HEK293 (cell line): ENCODE measurements around the gene EPHX1.
A peak's percentile ranks its signal among the peaks of the same experiment; 100 is the strongest.

Source experiments
- CTCF ChIA-PET: fragments of 350-600 bp; formaldehyde crosslinking; extraction: SDS; loops from one replicate; lab custom pipeline; 2021; ENCODE audit warnings: antibody characterized with exemption; lab: Yijun Ruan, JAX
- POLR2A ChIA-PET: fragments of 300-600 bp; formaldehyde crosslinking; extraction: SDS; loops from one replicate; lab custom pipeline; 2020; ENCODE audit warnings: antibody characterized with exemption, inconsistent platforms; lab: Yijun Ruan, JAX
- H3K27ac ChIP-seq: fragments of 200-500 bp; sonication (Bioruptor generic); 2 replicates; pipeline ENCODE4 v1.5.1; 2014; ENCODE audit warnings: low read depth, low read length, control low read depth, inconsistent platforms; ENCODE audit errors: extremely low read depth
- H3K36me3 ChIP-seq, 2 experiments: fragments of 200-500 bp in 1 of 2; sonication (Bioruptor generic) in 1 of 2; 1 replicate in 1 of 2; 2 replicates in 1 of 2; pipeline ENCODE4 v1.5.1; 2014 to 2017; ENCODE audit warnings: inconsistent platforms in 2 of 2, low read length in 2 of 2; ENCODE audit not compliant: control insufficient read depth in 2 of 2, insufficient read depth in 1 of 2
- H3K4me1 ChIP-seq: fragments of 200-500 bp; sonication (Bioruptor generic); 2 replicates; pipeline ENCODE4 v1.5.1; 2014; ENCODE audit warnings: mild to moderate bottlenecking, low read length, inconsistent platforms; ENCODE audit not compliant: control insufficient read depth, insufficient read depth
- H3K4me3 ChIP-seq: 2 replicates; pipeline ENCODE4 v1.5.1; 2011; ENCODE audit warnings: low read depth, mild to moderate bottlenecking, control low read depth, low read length, moderate library complexity
- H3K9me3 ChIP-seq: fragments of 200-500 bp; sonication (Bioruptor generic); 2 replicates; pipeline ENCODE4 v1.5.1; 2014; ENCODE audit warnings: low read depth, low read length, inconsistent platforms; ENCODE audit not compliant: control insufficient read depth, insufficient read depth
- ATF2 ChIP-seq: fragments of 450-650 bp; formaldehyde crosslinking; IDR thresholded peaks from 2 replicates; pipeline ENCODE4 v1.5.1; 2016; ENCODE audit warnings: missing biosample characterization, missing genetic modification characterization, low read depth
- CTCF ChIP-seq: fragments of 450-650 bp; formaldehyde crosslinking; IDR thresholded peaks from 2 replicates; pipeline ENCODE4 v1.5.1; 2016; ENCODE audit warnings: missing biosample characterization, missing genetic modification characterization
- GLI4 ChIP-seq: fragments of 450-650 bp; formaldehyde crosslinking; IDR thresholded peaks from 2 replicates; pipeline ENCODE4 v1.5.1; 2016; ENCODE audit warnings: missing biosample characterization, missing genetic modification characterization
- INSM2 ChIP-seq: fragments of 450-650 bp; formaldehyde crosslinking; IDR thresholded peaks from 2 replicates; pipeline ENCODE4 v1.5.1; 2016; ENCODE audit warnings: missing biosample characterization, missing genetic modification characterization
- PRDM4 ChIP-seq: fragments of 450-650 bp; formaldehyde crosslinking; IDR thresholded peaks from 2 replicates; pipeline ENCODE4 v1.5.1; 2017; ENCODE audit warnings: missing biosample characterization, missing genetic modification characterization
- SCRT1 ChIP-seq: fragments of 450-650 bp; formaldehyde crosslinking; IDR thresholded peaks from 2 replicates; pipeline ENCODE4 v1.5.1; 2016; ENCODE audit warnings: missing biosample characterization, missing genetic modification characterization, borderline replicate concordance
- TCF7L2 ChIP-seq: IDR thresholded peaks from 2 replicates; pipeline ENCODE4 v1.6.1; 2011; ENCODE audit warnings: low read depth, mild to moderate bottlenecking, inconsistent platforms, low read length, moderate library complexity, borderline replicate concordance
- ZBTB10 ChIP-seq: fragments of 450-650 bp; formaldehyde crosslinking; IDR thresholded peaks from 2 replicates; pipeline ENCODE4 v1.5.1; 2016; ENCODE audit warnings: missing biosample characterization, missing genetic modification characterization
- ZNF10 ChIP-seq: fragments of 450-650 bp; formaldehyde crosslinking; IDR thresholded peaks from 2 replicates; pipeline ENCODE4 v1.5.1; 2017; ENCODE audit warnings: missing biosample characterization, missing genetic modification characterization
- ZNF121 ChIP-seq: fragments of 450-650 bp; formaldehyde crosslinking; IDR thresholded peaks from 2 replicates; pipeline ENCODE4 v1.5.1; 2016; ENCODE audit warnings: missing biosample characterization, missing genetic modification characterization
- ZNF184 ChIP-seq: fragments of 450-650 bp; IDR thresholded peaks from 2 replicates; pipeline ENCODE4 v1.5.1; 2018; ENCODE audit warnings: missing biosample characterization, mild to moderate bottlenecking, missing genetic modification characterization
- ZNF202 ChIP-seq: fragments of 450-650 bp; formaldehyde crosslinking; IDR thresholded peaks from 2 replicates; pipeline ENCODE4 v1.5.1; 2016; ENCODE audit warnings: missing biosample characterization, missing genetic modification characterization, borderline replicate concordance
- ZNF280D ChIP-seq: fragments of 450-650 bp; formaldehyde crosslinking; IDR thresholded peaks from 2 replicates; pipeline ENCODE4 v1.5.1; 2016; ENCODE audit warnings: missing biosample characterization, missing genetic modification characterization
- ZNF354C ChIP-seq: fragments of 450-650 bp; formaldehyde crosslinking; IDR thresholded peaks from 2 replicates; pipeline ENCODE4 v1.5.1; 2016; ENCODE audit warnings: missing biosample characterization, missing genetic modification characterization, low read depth, borderline replicate concordance
- ZNF394 ChIP-seq: fragments of 450-650 bp; formaldehyde crosslinking; IDR thresholded peaks from 2 replicates; pipeline ENCODE4 v1.5.1; 2016; ENCODE audit warnings: missing biosample characterization, missing genetic modification characterization, mild to moderate bottlenecking, moderate library complexity, borderline replicate concordance
- ZNF404 ChIP-seq: fragments of 450-650 bp; formaldehyde crosslinking; IDR thresholded peaks from 2 replicates; pipeline ENCODE4 v1.5.1; 2017; ENCODE audit warnings: missing biosample characterization, missing genetic modification characterization
- ZNF600 ChIP-seq: fragments of 450-650 bp; formaldehyde crosslinking; IDR thresholded peaks from 2 replicates; pipeline ENCODE4 v1.5.1; 2016; ENCODE audit warnings: missing biosample characterization, missing genetic modification characterization
- ZNF610 ChIP-seq: fragments of 450-650 bp; formaldehyde crosslinking; IDR thresholded peaks from 2 replicates; pipeline ENCODE4 v1.5.1; 2016; ENCODE audit warnings: missing biosample characterization, missing genetic modification characterization, borderline replicate concordance
- ZNF704 ChIP-seq: fragments of 450-650 bp; formaldehyde crosslinking; IDR thresholded peaks from 2 replicates; pipeline ENCODE4 v1.5.1; 2016; ENCODE audit warnings: missing biosample characterization, missing genetic modification characterization
- ZNF747 ChIP-seq: fragments of 450-650 bp; formaldehyde crosslinking; IDR thresholded peaks from 2 replicates; pipeline ENCODE4 v1.5.1; 2016; ENCODE audit warnings: missing biosample characterization, missing genetic modification characterization

EPHX1 gene

GRCh38 chr1:225776294-225776693, 33.6 kb upstream of the EPHX1 start (continued):
- TF ChIP-seq ZNF404 (tag by site-specific recombination) (no peak), ZNF184 (no peak), ZNF704 (tag by site-specific recombination) (no peak), PRDM4 (tag by site-specific recombination) (no peak), ZNF394 (tag by site-specific recombination) (peak; percentile 43; the same call in 1 of the 2 replicates), GLI4 (tag by site-specific recombination) (no peak), ZNF121 (peak; percentile 79), ZNF354C (tag by site-specific recombination) (no peak)

- Histone ChIP-seq H3K4me1 (peaks cover 12% of the 10 kb centered on the region), H3K4me3 (peak overlapping the region; percentile 27), H3K36me3 (peaks cover 14 to 20% of the 10 kb centered on the region in 2 experiments; a peak in 2 of 3 replicates), H3K27ac (peak overlapping the region; percentile 95), H3K9me3 (no peaks in the 10 kb centered on the region)
- POLR2A ChIA-PET: interaction anchor here (0.5 to 2.9 kb wide), 42 partner anchors 9 to 350 kb away, joined by 3 to 46 read pairs (median 5); partner anchors contain the start of genes ENAH, EPHX1, PYCR2 and TMEM63A
- CTCF ChIA-PET: interaction anchor here (0.5 to 25.5 kb wide), 59 partner anchors 9 to 296 kb away, joined by 3 to 567 read pairs (median 4); partner anchors contain the start of genes ENAH and EPHX1
- TF ChIP-seq ZNF600 (peak; percentile 87), ATF2 (no peak), ZNF280D (tag by site-specific recombination) (peak; percentile 20; the same call in 1 of the 2 replicates), ZNF10 (tag by site-specific recombination) (peak; percentile 83; the same call in 1 of the 2 replicates), ZNF184 (no peak), TCF7L2 (no peak), INSM2 (tag by site-specific recombination) (0 out of 2 replicates have a peak, but pooled peaks have one; percentile 4), ZNF202 (tag by site-specific recombination) (no peak), CTCF (tag by site-specific recombination) (no peak), ZNF747 (tag by site-specific recombination) (no peak), ZNF610 (0 out of 2 replicates have a peak, but pooled peaks have one; percentile 46), SCRT1 (tag by site-specific recombination) (peak; percentile 100), ZBTB10 (tag by site-specific recombination) (no peak)
Observed at GRCh38 chr1:225777058-225777582, 32.8 kb upstream of the EPHX1 start.
